ENCODE results near the gene DNMT3B. TPM values are rescaled to one million over a fixed set of nuclear protein-coding genes. Genes with fewer than 3 reads are reported as not detected.

Gene DNMT3B
- total RNA-seq, 1 donor from 2014 or later: 15.4 TPM

DNA sequence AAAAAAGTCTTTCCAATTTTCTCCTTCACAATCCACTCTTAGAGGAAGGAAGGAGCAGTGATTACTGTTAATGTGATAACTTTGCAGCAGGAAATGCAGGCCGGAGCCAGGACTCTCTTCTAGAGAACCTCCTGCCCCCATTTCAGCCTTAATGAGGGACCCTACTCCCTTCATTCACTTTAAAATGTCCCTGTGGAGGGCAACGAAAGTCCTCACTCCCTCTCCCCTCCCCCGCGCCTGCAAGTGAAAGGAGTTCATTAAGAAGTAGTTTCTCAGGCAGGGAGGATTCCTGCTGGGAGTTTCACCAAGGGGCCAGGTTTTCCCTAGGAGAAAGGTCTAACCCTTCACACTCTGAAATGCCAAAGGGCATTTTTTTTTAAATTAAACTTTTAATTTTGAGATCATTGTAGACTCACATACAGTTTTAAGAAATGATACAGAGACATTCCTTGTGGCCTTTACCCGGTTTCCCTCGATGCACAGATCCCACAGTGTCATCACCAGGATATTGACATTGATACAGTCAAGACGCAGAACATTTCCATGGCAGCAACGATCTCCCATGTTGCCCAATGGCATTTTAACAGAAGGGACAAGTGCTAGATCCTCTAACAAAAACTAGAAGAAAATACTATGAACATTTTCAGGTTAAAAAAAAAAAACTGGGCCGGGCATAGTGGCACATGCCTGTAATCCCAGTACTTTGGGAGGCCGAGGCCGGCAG, 12.1 kb upstream of the DNMT3B start:
- H3K4me3 Mint-ChIP-seq (ENCODE audit: low read depth): no peak overlapping the region
- TF ChIP-seq, protein P1, sequence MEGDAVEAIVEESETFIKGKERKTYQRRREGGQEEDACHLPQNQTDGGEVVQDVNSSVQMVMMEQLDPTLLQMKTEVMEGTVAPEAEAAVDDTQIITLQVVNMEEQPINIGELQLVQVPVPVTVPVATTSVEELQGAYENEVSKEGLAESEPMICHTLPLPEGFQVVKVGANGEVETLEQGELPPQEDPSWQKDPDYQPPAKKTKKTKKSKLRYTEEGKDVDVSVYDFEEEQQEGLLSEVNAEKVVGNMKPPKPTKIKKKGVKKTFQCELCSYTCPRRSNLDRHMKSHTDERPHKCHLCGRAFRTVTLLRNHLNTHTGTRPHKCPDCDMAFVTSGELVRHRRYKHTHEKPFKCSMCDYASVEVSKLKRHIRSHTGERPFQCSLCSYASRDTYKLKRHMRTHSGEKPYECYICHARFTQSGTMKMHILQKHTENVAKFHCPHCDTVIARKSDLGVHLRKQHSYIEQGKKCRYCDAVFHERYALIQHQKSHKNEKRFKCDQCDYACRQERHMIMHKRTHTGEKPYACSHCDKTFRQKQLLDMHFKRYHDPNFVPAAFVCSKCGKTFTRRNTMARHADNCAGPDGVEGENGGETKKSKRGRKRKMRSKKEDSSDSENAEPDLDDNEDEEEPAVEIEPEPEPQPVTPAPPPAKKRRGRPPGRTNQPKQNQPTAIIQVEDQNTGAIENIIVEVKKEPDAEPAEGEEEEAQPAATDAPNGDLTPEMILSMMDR (IDR thresholded peaks at IDR 0.05; ENCODE audit: unreplicated experiment): no peak
- DNase-seq (ENCODE audit: low spot score, unreplicated experiment): no peak
- H3K36me3 Mint-ChIP-seq (ENCODE audit: insufficient read depth): no peaks in the 10 kb centered on the region
- peaks cover 8% of the 10 kb centered on the region for H3K4me1 Mint-ChIP-seq (ENCODE audit: low read depth)
- H3K27me3 Mint-ChIP-seq: peaks cover 2% of the 10 kb centered on the region
- no peak overlapping the region for H3K27ac Mint-ChIP-seq
- H3K9me3 Mint-ChIP-seq (ENCODE audit: low read depth): no peaks in the 10 kb centered on the region

- Mint-ChIP-seq H3K9me3 (ENCODE audit: low read depth) (no peaks in the 10 kb centered on the region), H3K4me1 (ENCODE audit: low read depth) (peaks cover 8% of the 10 kb centered on the region), H3K27ac (no peak overlapping the region), H3K27me3 (peaks cover 2% of the 10 kb centered on the region), H3K4me3 (ENCODE audit: low read depth) (no peak overlapping the region), H3K36me3 (ENCODE audit: insufficient read depth) (no peaks in the 10 kb centered on the region)
- no peak for DNase-seq (ENCODE audit: low spot score, unreplicated experiment)
- TF ChIP-seq, protein P1 (IDR thresholded peaks at IDR 0.05; ENCODE audit: unreplicated experiment): no peak
Measured at GRCh38 chr20:32751293-32751692, 10.9 kb upstream of the DNMT3B start.

DNA sequence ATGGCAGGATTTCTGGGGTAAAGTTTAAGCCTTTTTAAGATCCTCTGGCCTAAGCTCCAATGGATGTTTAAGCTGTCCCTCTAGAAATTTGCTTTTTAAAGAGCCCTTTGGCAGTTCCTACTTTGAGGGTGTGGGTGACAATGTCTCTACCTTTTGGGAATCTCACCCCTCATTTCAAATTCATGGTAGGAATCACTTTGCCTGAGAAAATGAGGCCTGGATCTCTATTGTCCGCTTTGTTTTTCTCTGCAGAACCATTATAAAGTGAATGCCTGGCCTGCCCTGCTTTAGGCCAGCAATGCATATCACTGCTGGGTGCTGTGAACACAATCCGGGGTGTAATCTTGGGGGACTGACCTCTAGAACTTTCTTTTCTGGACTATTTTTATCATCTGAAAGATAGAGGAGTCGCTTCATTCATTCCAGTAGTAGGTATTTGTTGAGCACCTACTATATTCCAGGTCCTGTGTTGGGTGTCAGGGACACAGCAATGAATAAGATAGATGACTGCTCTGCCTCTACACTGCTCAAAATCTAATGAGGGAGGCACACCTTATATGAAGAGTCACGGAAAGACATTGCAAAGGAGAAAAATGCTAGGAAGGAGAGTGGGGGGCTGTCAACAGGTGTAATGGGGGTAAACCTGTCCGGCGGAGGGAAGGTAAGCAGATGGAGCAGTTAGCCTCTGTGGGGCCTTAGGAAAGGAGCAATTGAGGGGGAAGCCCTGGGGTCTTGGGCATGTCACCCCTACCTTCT, 10.3 kb upstream of the DNMT3B start:
- Mint-ChIP-seq H3K27me3 (peaks cover 2% of the 10 kb centered on the region), H3K9me3 (ENCODE audit: low read depth) (no peaks in the 10 kb centered on the region), H3K36me3 (ENCODE audit: insufficient read depth) (no peaks in the 10 kb centered on the region), H3K4me1 (ENCODE audit: low read depth) (peaks cover 8% of the 10 kb centered on the region), H3K27ac (no peak overlapping the region), H3K4me3 (ENCODE audit: low read depth) (no peak overlapping the region)
- TF ChIP-seq, protein P1 (IDR thresholded peaks at IDR 0.05; ENCODE audit: unreplicated experiment): no peak
- no peak for DNase-seq (ENCODE audit: low spot score, unreplicated experiment)

- Mint-ChIP-seq H3K4me1 (ENCODE audit: low read depth) (peaks cover 8% of the 10 kb centered on the region), H3K36me3 (ENCODE audit: insufficient read depth) (no peaks in the 10 kb centered on the region), H3K4me3 (ENCODE audit: low read depth) (no peak overlapping the region), H3K27ac (no peak overlapping the region), H3K27me3 (peaks cover 2% of the 10 kb centered on the region), H3K9me3 (ENCODE audit: low read depth) (no peaks in the 10 kb centered on the region)
- TF ChIP-seq, protein P1 (IDR thresholded peaks at IDR 0.05; ENCODE audit: unreplicated experiment): no peak
- no peak for DNase-seq (ENCODE audit: low spot score, unreplicated experiment)
Measured at GRCh38 chr20:32752458-32753250, 9.5 kb upstream of the DNMT3B start.

- H3K9me3 Mint-ChIP-seq (ENCODE audit: low read depth): no peaks in the 10 kb centered on the region
- peaks cover 8% of the 10 kb centered on the region for H3K4me1 Mint-ChIP-seq (ENCODE audit: low read depth)
Measured at GRCh38 chr20:32753731-32754130, 8.5 kb upstream of the DNMT3B start.

More at GRCh38 chr20:32753731-32754130, 8.5 kb upstream of the DNMT3B start:
- Mint-ChIP-seq H3K27ac (no peak overlapping the region), H3K27me3 (peaks cover 2% of the 10 kb centered on the region), H3K4me3 (ENCODE audit: low read depth) (no peak overlapping the region), H3K36me3 (ENCODE audit: insufficient read depth) (no peaks in the 10 kb centered on the region)
- DNase-seq (ENCODE audit: low spot score, unreplicated experiment): no peak
- TF ChIP-seq, protein P1 (IDR thresholded peaks at IDR 0.05; ENCODE audit: unreplicated experiment): no peak
